GM12891 (cell line): ENCODE measurements around the gene RNF167.

Experiments used
- POLR2A ChIP-seq: IDR thresholded peaks from 2 replicates; pipeline ENCODE4 v1.6.1; 2011; ENCODE audit warnings: low read depth, low read length, control low read depth
- POLR2AphosphoS5 ChIP-seq: IDR thresholded peaks from 2 replicates; pipeline ENCODE4 v1.6.1; 2011; ENCODE audit warnings: low read depth, low read length, control low read depth
- SPI1 ChIP-seq: IDR thresholded peaks from 2 replicates; pipeline ENCODE4 v1.6.1; 2011; ENCODE audit warnings: low read depth, low read length, control low read depth
- TAF1 ChIP-seq: IDR thresholded peaks from 2 replicates; pipeline ENCODE4 v1.6.1; 2011; ENCODE audit warnings: low read depth, low read length, control low read depth

- TF ChIP-seq TAF1, result no peak
- TF ChIP-seq POLR2A, result no peak
- no peak for TF ChIP-seq POLR2AphosphoS5
- no peak for TF ChIP-seq SPI1
These were observed 34.1 kb downstream of the RNF167 start for GRCh38 chr17:4974115-4974670.
